OCI-LY1 (cell line): Measurements from ENCODE around the gene LYL1.

Experiments
- CTCF ChIP-seq: fragments of 200-600 bp; sonication (generic), shearing (Covaris generic); IDR thresholded peaks from 2 replicates; pipeline ENCODE4 v1.5.1; 2017; ENCODE audit warnings: mild to moderate bottlenecking, antibody characterized with exemption, low read length, moderate library complexity, mixed read lengths
- EZH2 ChIP-seq: fragments of 200-600 bp; sonication (generic), shearing (Covaris generic); IDR thresholded peaks from 2 replicates; pipeline ENCODE4 v1.8.0; 2017; ENCODE audit warnings: borderline replicate concordance, mixed run types, mild to moderate bottlenecking, antibody characterized with exemption, low read length, moderate library complexity, mixed read lengths

GRCh38 chr19:13074378-13074777 is 28.3 kb downstream of the LYL1 start:
- TF ChIP-seq EZH2 (no peak), CTCF (no peak)
